Prostate gland (tissue), 2 donors: ENCODE results near the gene AP3D1.

Experiments used
- CTCF ChIP-seq, 4 experiments: fragments of 200-600 bp in 2 of 4; fragments of 450-650 bp in 2 of 4; sonication (generic) in 2 of 4; IDR thresholded peaks; 1 replicate in 3 of 4; 2 replicates in 1 of 4; pipeline ENCODE4 v1.5.1; 2016 to 2019; ENCODE audit warnings: antibody characterized with exemption in 4 of 4, mild to moderate bottlenecking in 2 of 4, moderate library complexity in 2 of 4
- POLR2A ChIP-seq: fragments of 450-650 bp; IDR thresholded peaks from one replicate; pipeline ENCODE4 v1.6.1; 2016; ENCODE audit warnings: antibody characterized with exemption, mild to moderate bottlenecking

- TF ChIP-seq CTCF (IDR thresholded peaks at IDR 0.05) = no peak
- no peak for TF ChIP-seq POLR2A
Observed at GRCh38 chr19:2114218-2114617, 37.1 kb downstream of the AP3D1 start.
